CD4-positive, alpha-beta T cell treated with Interleukin-2 at 100 ng/mL for 4 hours (primary cell): ENCODE data around the gene ZNF618.

ENCODE experiments used
- DNase-seq: peaks from one replicate; pipeline ENCODE4 v3.0.0-alpha.2; 2020; ENCODE audit warnings: low spot score

The ZNF618 gene

GRCh38 chr9:114001410-114001685, 125.2 kb downstream of the ZNF618 start:
- no peak for DNase-seq

- no peak for DNase-seq
These were observed 125.7 kb downstream of the ZNF618 start for GRCh38 chr9:114001794-114002261.

- no peak for DNase-seq
These were observed 126.3 kb downstream of the ZNF618 start for GRCh38 chr9:114002271-114002985.

GRCh38 chr9:114002986-114003350, 126.9 kb downstream of the ZNF618 start:
- DNase-seq: no peak

GRCh38 chr9:114003351-114003750, 127.2 kb downstream of the ZNF618 start:
- DNase-seq: no peak

GRCh38 chr9:114003758-114004157, 127.6 kb downstream of the ZNF618 start:
- no peak for DNase-seq

- DNase-seq: no peak
These were observed 128.2 kb downstream of the ZNF618 start for GRCh38 chr9:114004221-114004716.

GRCh38 chr9:114005371-114006154, 129.5 kb downstream of the ZNF618 start:
- DNase-seq: no peak

- no peak for DNase-seq
These were observed 130.0 kb downstream of the ZNF618 start for GRCh38 chr9:114006155-114006550.

- DNase-seq: no peak
These were observed 131.0 kb downstream of the ZNF618 start for GRCh38 chr9:114006931-114007691.

GRCh38 chr9:114007991-114008666, 132.0 kb downstream of the ZNF618 start:
- no peak for DNase-seq

- DNase-seq: no peak
These were observed 132.7 kb downstream of the ZNF618 start for GRCh38 chr9:114008667-114009410.

- no peak for DNase-seq
These were observed 135.2 kb downstream of the ZNF618 start for GRCh38 chr9:114011313-114011712.

GRCh38 chr9:114012126-114012525, 136.0 kb downstream of the ZNF618 start:
- no peak for DNase-seq

GRCh38 chr9:114014044-114014443, 137.9 kb downstream of the ZNF618 start:
- no peak for DNase-seq

- no peak for DNase-seq
These were observed 139.5 kb downstream of the ZNF618 start for GRCh38 chr9:114015607-114016006.

- DNase-seq: no peak
These were observed 140.0 kb downstream of the ZNF618 start for GRCh38 chr9:114016101-114016500.

- DNase-seq: no peak
These were observed 140.7 kb downstream of the ZNF618 start for GRCh38 chr9:114016629-114017423.

- DNase-seq: no peak
These were observed 141.9 kb downstream of the ZNF618 start for GRCh38 chr9:114017741-114018715.
